Fibroblast of the conjunctiva (primary cell): ENCODE results near the gene CLK4.

ENCODE experiments used
- DNase-seq: peaks from one replicate; pipeline ENCODE4 v3.0.0-alpha.2; 2010; ENCODE audit warnings: low read depth

The CLK4 gene

GRCh38 chr5:178637356-178638074, 10.7 kb upstream of the CLK4 start:
- DNase-seq: no peak

GRCh38 chr5:178632285-178632684, 5.4 kb upstream of the CLK4 start:
- DNase-seq: no peak

- no peak for DNase-seq
Observed at GRCh38 chr5:178630951-178631350, 4.1 kb upstream of the CLK4 start.

- no peak for DNase-seq
Observed at GRCh38 chr5:178630475-178630930, 3.7 kb upstream of the CLK4 start.

GRCh38 chr5:178627259-178627598, 379 bp upstream of the CLK4 start:
- no peak for DNase-seq

GRCh38 chr5:178625679-178626483, 969 bp downstream of the CLK4 start:
- DNase-seq: no peak

- no peak for DNase-seq
Observed at GRCh38 chr5:178624631-178625546, 2.0 kb downstream of the CLK4 start.

GRCh38 chr5:178622679-178623247, 4.1 kb downstream of the CLK4 start:
- no peak for DNase-seq

GRCh38 chr5:178619390-178619789, 7.5 kb downstream of the CLK4 start:
- no peak for DNase-seq

- no peak for DNase-seq
Observed at GRCh38 chr5:178612299-178612698, 14.6 kb downstream of the CLK4 start.

- no peak for DNase-seq
Observed at GRCh38 chr5:178606269-178606668, 20.6 kb downstream of the CLK4 start.

- no peak for DNase-seq
Observed at GRCh38 chr5:178605788-178606187, 21.1 kb downstream of the CLK4 start.

- no peak for DNase-seq
Observed at GRCh38 chr5:178602752-178603151, 24.1 kb downstream of the CLK4 start.

GRCh38 chr5:178595750-178596149, 31.1 kb downstream of the CLK4 start:
- no peak for DNase-seq

GRCh38 chr5:178595150-178595549, 31.7 kb downstream of the CLK4 start:
- no peak for DNase-seq

- DNase-seq: no peak
Observed at GRCh38 chr5:178590924-178591423, 35.9 kb downstream of the CLK4 start.

- no peak for DNase-seq
Observed at GRCh38 chr5:178590141-178590923, 36.5 kb downstream of the CLK4 start, which contains the start of gene COL23A1. Gene COL23A1, minus strand, starts transcription at chr5:178590393.

- no peak for DNase-seq
Observed at GRCh38 chr5:178589180-178590140, 37.4 kb downstream of the CLK4 start.

- no peak for DNase-seq
Observed at GRCh38 chr5:178588769-178589168, 38.1 kb downstream of the CLK4 start.
